Cardiac muscle cell (in vitro differentiated cells and primary cell): ENCODE results near the gene IQCM. TPM values are rescaled to one million over a fixed set of nuclear protein-coding genes. Genes with fewer than 3 reads are reported as not detected.
"Not testable (repeated sequence)": the region's sequence is repeated elsewhere in the genome, so short reads cannot be mapped to it uniquely, and the experiment has no call there.

ENCODE experiments used
- DNase-seq, 2 donors: peaks; one replicate each; pipeline versions ENCODE4 v3.0.0 to v3.0.0-alpha.2; 2010 to 2017; ENCODE audit warnings: low read depth in 1 of 2, low spot score in 1 of 2
- H3K27ac ChIP-seq: fragments of 200-600 bp; sonication (generic); 2 replicates; pipeline ENCODE4 v1.5.1; 2016
- H3K27me3 ChIP-seq: fragments of 200-600 bp; sonication (generic); 2 replicates; pipeline ENCODE4 v1.6.0; 2016; ENCODE audit warnings: control low read depth
- H3K36me3 ChIP-seq: fragments of 200-600 bp; sonication (generic); 2 replicates; pipeline ENCODE4 v1.5.1; 2016; ENCODE audit warnings: control low read depth
- H3K4me1 ChIP-seq: fragments of 200-600 bp; sonication (generic); 2 replicates; pipeline ENCODE4 v1.8.1; 2017; ENCODE audit warnings: low read depth, mild to moderate bottlenecking, mixed run types
- H3K4me3 ChIP-seq: fragments of 200-600 bp; sonication (generic); 2 replicates; pipeline ENCODE4 v1.5.1; 2016; ENCODE audit warnings: mild to moderate bottlenecking
- H3K9me3 ChIP-seq: fragments of 200-600 bp; sonication (generic); 2 replicates; pipeline ENCODE4 v1.5.1; 2017; ENCODE audit warnings: low read depth, mild to moderate bottlenecking, control low read depth
- polyA plus RNA-seq: library from polyadenylated mRNA; unstranded; fragments of >200 nt; fragmentation: Nextera tagmentation; extraction: Ambion mirVana; gene quantifications from 2 replicates; pipeline ENCODE4 v1.2.1, GENCODE V29; 2016
- total RNA-seq: library from RNA; depleted of rRNA; stranded (reverse); fragments of >200 nt; gene quantifications from 2 replicates; pipeline ENCODE4 v1.2.3, GENCODE V29; 2016
- TF ChIP-seq, protein P1 (sequence below): IDR thresholded peaks from 2 replicates; pipeline ENCODE4 v1.5.1; 2012; ENCODE audit warnings: low read depth, mild to moderate bottlenecking, low read length

IQCM gene
- total and polyA plus RNA-seq, 2 experiments from 2014 or later, result not detected

DNA sequence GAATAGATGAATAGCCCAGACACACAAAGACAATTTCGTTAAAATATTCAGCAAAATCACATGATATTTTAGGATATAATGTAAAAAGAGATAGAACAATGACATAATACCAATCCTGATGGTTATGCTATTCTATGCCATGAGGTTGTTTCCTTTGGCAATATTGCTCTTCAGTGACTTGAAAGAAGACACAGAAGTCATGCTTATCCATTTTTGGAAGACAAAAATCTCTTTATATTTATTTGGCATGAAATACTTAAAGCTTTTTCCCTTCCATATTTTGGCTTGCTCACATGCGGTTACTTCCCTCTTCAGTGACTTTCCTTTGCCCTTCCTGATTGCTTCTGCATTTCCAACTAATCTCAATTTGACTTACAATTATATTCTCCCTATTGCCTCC, 314.8 kb downstream of the IQCM start:
- H3K36me3 ChIP-seq, result no peaks in the 10 kb centered on the region

DNA sequence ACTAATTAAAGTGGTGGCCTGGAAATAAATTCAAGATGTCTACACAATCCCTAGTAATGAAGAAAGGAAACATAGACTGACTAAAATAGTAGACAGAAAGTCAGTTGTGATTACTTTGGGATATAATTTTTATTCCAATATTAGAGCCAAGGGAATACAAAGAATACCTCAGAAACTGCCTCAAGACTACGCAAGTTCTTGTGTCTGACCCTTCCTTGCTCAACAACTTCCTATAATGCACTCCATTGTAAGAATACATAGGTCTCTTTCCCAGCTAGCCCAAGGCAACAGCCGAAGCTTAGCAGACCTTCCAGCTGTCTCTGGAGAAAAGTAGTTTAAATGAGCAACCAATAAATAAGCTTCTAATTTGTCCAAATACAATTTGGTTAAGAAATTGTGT, 315.9 kb downstream of the IQCM start:
- Histone ChIP-seq H3K4me3 (no peak overlapping the region), H3K36me3 (no peaks in the 10 kb centered on the region), H3K4me1 (no peaks in the 10 kb centered on the region), H3K27ac (no peak overlapping the region), H3K27me3 (no peaks in the 10 kb centered on the region), H3K9me3 (no peaks in the 10 kb centered on the region)
- TF ChIP-seq, protein P1, sequence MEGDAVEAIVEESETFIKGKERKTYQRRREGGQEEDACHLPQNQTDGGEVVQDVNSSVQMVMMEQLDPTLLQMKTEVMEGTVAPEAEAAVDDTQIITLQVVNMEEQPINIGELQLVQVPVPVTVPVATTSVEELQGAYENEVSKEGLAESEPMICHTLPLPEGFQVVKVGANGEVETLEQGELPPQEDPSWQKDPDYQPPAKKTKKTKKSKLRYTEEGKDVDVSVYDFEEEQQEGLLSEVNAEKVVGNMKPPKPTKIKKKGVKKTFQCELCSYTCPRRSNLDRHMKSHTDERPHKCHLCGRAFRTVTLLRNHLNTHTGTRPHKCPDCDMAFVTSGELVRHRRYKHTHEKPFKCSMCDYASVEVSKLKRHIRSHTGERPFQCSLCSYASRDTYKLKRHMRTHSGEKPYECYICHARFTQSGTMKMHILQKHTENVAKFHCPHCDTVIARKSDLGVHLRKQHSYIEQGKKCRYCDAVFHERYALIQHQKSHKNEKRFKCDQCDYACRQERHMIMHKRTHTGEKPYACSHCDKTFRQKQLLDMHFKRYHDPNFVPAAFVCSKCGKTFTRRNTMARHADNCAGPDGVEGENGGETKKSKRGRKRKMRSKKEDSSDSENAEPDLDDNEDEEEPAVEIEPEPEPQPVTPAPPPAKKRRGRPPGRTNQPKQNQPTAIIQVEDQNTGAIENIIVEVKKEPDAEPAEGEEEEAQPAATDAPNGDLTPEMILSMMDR, result no peak
- no peak for DNase-seq

More for the DNA sequence above, 314.8 kb downstream of the IQCM start:
- no peaks in the 10 kb centered on the region for H3K9me3 ChIP-seq
- TF ChIP-seq, protein P1, result no peak
- H3K27me3 ChIP-seq, result no peaks in the 10 kb centered on the region
- no peak for DNase-seq
- H3K27ac ChIP-seq, result no peak overlapping the region
- no peak overlapping the region for H3K4me3 ChIP-seq
- H3K4me1 ChIP-seq, result no peaks in the 10 kb centered on the region

DNA sequence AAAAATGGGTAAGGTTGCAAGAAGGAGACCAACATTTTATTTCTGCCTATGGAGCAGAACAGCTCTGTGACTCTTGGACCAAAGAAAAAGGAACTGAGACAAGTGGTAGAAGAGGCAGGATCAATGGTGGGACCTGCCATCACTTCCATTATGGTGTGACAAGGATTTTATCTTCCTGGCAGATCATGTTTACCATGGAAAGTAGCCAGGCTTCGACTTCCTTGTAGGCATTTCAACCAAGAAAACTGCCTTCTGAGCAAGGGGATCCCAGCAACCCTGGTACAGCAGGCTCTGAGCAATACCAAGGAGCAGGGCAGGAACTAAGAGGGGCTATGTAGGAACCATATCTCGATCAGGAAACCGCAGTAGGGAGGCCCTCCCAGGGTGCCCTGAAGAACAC, 317.4 kb downstream of the IQCM start:
- TF ChIP-seq, protein P1, result no peak
- H3K36me3 ChIP-seq, result no peaks in the 10 kb centered on the region
- H3K27me3 ChIP-seq, result no peaks in the 10 kb centered on the region
- DNase-seq, result no peak
- no peaks in the 10 kb centered on the region for H3K9me3 ChIP-seq
- no peak overlapping the region for H3K4me3 ChIP-seq
- no peak overlapping the region for H3K27ac ChIP-seq
- H3K4me1 ChIP-seq, result no peaks in the 10 kb centered on the region

DNA sequence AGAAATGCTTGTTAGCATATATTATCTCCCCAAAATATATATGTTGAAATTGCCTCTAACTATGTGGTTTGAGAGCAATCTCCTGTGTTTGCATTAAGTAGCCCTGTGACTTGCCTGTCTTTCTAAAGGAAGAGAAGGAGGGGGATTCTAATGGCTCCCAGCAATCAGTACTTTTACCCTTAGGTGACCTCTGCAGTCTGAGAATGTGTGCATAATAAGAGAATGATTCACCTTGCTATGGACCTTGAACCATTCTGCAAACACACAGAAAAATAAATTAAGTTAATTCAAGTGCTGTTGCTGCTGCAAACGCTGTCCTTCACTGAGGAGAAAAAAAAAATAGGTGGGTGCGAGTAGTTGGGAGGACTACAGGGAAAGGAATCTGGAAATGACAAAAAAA, 322.2 kb downstream of the IQCM start:
- Histone ChIP-seq H3K9me3 (no peaks in the 10 kb centered on the region), H3K4me3 (no peak overlapping the region), H3K4me1 (no peaks in the 10 kb centered on the region), H3K36me3 (no peaks in the 10 kb centered on the region), H3K27ac (no peak overlapping the region), H3K27me3 (no peaks in the 10 kb centered on the region)
- TF ChIP-seq, protein P1, result no peak
- DNase-seq, result no peak

DNA sequence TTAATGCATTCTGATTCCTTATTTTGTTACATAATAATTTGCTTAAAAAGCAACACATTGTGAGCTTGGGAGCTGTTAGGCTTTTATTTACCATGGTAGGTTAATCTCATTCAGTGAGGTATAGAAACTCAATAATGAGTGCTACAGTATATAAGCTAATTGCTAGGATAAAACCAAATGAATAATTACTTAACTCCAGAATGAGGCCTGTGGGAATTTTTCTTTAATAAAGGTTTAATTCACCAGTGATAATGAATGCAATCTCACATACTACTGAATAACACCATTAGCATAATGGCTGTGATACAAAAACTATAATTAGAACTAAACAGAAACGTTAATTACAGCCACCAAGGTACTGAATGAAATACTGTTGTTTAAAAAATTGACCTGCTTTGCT, 326.3 kb downstream of the IQCM start:
- H3K4me1 ChIP-seq, result no peaks in the 10 kb centered on the region
- H3K36me3 ChIP-seq, result no peaks in the 10 kb centered on the region
- H3K9me3 ChIP-seq, result no peaks in the 10 kb centered on the region
- DNase-seq, result no peak
- H3K27ac ChIP-seq, result no peak overlapping the region
- no peaks in the 10 kb centered on the region for H3K27me3 ChIP-seq
- TF ChIP-seq, protein P1, result no peak
- H3K4me3 ChIP-seq, result no peak overlapping the region

DNA sequence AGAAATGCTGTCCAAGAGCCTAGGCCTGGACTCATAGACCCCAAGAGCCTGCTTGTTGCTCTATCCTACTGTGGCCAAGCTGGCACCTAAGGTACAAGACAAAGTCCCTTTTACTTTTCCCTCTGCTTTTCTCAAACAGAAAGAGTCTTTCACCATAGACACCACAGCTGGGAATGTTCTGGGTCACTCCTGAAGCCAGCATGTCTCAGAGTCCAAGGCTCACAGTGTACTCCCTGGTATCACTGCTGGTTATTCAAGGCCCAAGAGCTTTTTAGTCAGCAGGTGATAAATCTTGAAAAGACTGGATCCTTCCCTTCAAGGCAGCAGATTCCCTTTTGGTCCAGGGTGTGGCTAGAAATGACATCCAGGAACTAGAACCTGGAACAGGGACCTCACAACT, 328.8 kb downstream of the IQCM start:
- H3K9me3 ChIP-seq, result no peaks in the 10 kb centered on the region
- DNase-seq, result no peak
- no peak overlapping the region for H3K4me3 ChIP-seq
- H3K36me3 ChIP-seq, result no peaks in the 10 kb centered on the region
- H3K4me1 ChIP-seq, result no peaks in the 10 kb centered on the region
- no peak overlapping the region for H3K27ac ChIP-seq
- TF ChIP-seq, protein P1, result no peak
- H3K27me3 ChIP-seq, result no peaks in the 10 kb centered on the region

DNA sequence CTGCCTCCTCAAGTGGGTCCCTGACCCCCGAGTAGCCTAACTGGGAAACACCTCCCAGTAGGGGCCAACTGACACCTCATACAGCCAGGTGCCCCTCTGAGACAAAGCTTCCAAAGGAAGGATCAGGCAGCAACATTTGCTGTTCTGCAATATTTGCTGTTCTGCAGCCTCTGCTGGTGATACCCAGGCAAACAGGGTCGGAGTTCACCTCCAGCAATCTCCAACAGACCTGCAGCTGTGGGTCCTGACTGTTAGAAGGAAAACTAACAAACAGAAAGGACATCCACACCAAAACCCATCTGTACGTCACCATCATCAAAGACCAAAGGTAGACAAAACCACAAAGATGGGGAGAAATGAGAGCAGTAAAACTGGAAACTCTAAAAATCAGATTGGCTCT, 347.0 kb downstream of the IQCM start:
- not testable (repeated sequence) for H3K27ac ChIP-seq, H3K27me3 ChIP-seq, H3K4me3 ChIP-seq, H3K36me3 ChIP-seq, DNase-seq, H3K9me3 ChIP-seq, H3K4me1 ChIP-seq
